GM04504 (cell line): Measurements from ENCODE around the gene SAE1.
"Not testable (repeated sequence)": the region's sequence is repeated elsewhere in the genome, so short reads cannot be mapped to it uniquely, and the experiment has no call there.

ENCODE experiments used
- DNase-seq: peaks from one replicate; pipeline ENCODE4 v3.0.0-alpha.2; 2012; ENCODE audit warnings: low read depth

The SAE1 gene

GRCh38 chr19:47130589-47131227, at the start of gene SAE1:
Gene SAE1 (plus strand): TSS chr19:47130835. CDS start chr19:47130931, 96 bp downstream.
- DNase-seq = peak; percentile 97

GRCh38 chr19:47081095-47081494, 49.5 kb upstream of the SAE1 start:
- DNase-seq = no peak

GRCh38 chr19:47082493-47082892, 48.1 kb upstream of the SAE1 start:
- DNase-seq = no peak

GRCh38 chr19:47084879-47085439, 45.7 kb upstream of the SAE1 start:
- DNase-seq = no peak

GRCh38 chr19:47086280-47086679, 44.4 kb upstream of the SAE1 start:
- no peak for DNase-seq

- DNase-seq = no peak
These were observed 40.8 kb upstream of the SAE1 start for GRCh38 chr19:47089767-47090350.

GRCh38 chr19:47093254-47093653, 37.4 kb upstream of the SAE1 start:
- DNase-seq = no peak

GRCh38 chr19:47093841-47094240, 36.8 kb upstream of the SAE1 start:
- no peak for DNase-seq

- DNase-seq = no peak
These were observed 35.8 kb upstream of the SAE1 start for GRCh38 chr19:47094557-47095475.

- DNase-seq = no peak
These were observed 35.0 kb upstream of the SAE1 start for GRCh38 chr19:47095476-47096099.

- no peak for DNase-seq
These were observed 34.4 kb upstream of the SAE1 start for GRCh38 chr19:47096100-47096704.

GRCh38 chr19:47096721-47097120, 33.9 kb upstream of the SAE1 start:
- DNase-seq = no peak

- DNase-seq = no peak
These were observed 33.0 kb upstream of the SAE1 start for GRCh38 chr19:47097396-47098201.

GRCh38 chr19:47098608-47099007, 32.0 kb upstream of the SAE1 start:
- no peak for DNase-seq

- DNase-seq = no peak
These were observed 31.0 kb upstream of the SAE1 start for GRCh38 chr19:47099576-47100050.

- DNase-seq = no peak
These were observed 30.3 kb upstream of the SAE1 start for GRCh38 chr19:47100290-47100689.

- not testable (repeated sequence) for DNase-seq
These were observed 29.5 kb upstream of the SAE1 start for GRCh38 chr19:47101116-47101515.

GRCh38 chr19:47102346-47103060, 28.1 kb upstream of the SAE1 start:
- no peak for DNase-seq

- DNase-seq = no peak
These were observed 26.0 kb upstream of the SAE1 start for GRCh38 chr19:47104680-47105079.

- no peak for DNase-seq
These were observed 24.8 kb upstream of the SAE1 start for GRCh38 chr19:47105874-47106273.
